Cardiac fibroblast (primary cell): ENCODE measurements around the gene ING4.
"Not testable (repeated sequence)": the region's sequence is repeated elsewhere in the genome, so short reads cannot be mapped to it uniquely, and the experiment has no call there.

Source experiments
- DNase-seq, 2 donors: peaks; one replicate each; pipeline versions ENCODE4 v3.0.0 to v3.0.0-alpha.2; 2010; ENCODE audit warnings: low read depth in 2 of 2
- H3K4me3 ChIP-seq, 2 donors: replicated peaks in 1 of 2; 1 replicate in 1 of 2; 2 replicates in 1 of 2; pipeline ENCODE4 v1.5.1; 2011; ENCODE audit warnings: low read depth in 2 of 2, low read length in 2 of 2, mild to moderate bottlenecking in 2 of 2, moderate library complexity in 1 of 2
- TF ChIP-seq, protein P1 (sequence below): IDR thresholded peaks from one replicate; pipeline ENCODE4 v1.5.1; 2011; ENCODE audit warnings: low read depth, mild to moderate bottlenecking, low read length, inconsistent platforms

The ING4 gene

DNA sequence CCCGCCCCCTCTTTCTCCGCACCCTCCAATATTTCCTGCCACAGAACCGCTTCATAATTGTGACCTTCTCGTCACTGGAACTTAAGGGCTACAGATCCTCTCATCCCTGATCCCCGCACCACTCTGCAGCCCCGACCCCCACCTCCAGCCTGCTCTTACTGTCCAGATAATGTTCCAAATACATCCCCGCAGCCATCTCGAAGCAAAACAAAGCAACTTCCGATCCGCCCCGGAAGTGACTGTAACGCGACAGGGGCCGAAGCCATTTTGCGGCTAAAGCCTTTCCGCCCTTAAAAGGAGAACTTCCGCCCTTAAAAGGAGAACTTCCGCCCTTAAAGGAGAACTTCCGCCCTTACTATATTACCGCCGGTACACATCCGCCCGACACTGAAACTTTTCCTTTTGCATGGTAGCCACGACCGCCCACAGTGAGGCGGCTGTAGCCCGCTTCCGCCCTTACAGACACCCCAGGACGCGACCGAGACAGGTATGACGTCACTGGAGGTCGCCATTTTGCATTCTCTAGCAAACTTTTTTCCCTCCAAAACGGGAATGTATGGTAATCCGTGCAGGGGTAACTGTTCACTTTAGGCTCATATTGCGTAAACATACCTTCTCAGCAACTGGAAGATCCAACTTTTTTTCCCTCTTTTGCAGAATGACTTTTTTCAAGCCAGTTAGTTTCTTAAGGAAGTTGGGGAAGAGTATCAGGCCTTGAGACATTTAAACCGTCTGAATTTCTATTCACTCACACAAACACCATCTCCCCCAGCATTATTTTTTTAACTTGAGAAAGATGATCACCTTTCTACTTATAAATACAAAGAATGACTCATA lies at the start of gene ING4:
TSS of gene ING4 (minus strand) at position 214 of the 837 bp plus-strand sequence. CDS start at position 196, 18 bp downstream.
- DNase-seq: peak; percentile 100
- TF ChIP-seq, protein P1, sequence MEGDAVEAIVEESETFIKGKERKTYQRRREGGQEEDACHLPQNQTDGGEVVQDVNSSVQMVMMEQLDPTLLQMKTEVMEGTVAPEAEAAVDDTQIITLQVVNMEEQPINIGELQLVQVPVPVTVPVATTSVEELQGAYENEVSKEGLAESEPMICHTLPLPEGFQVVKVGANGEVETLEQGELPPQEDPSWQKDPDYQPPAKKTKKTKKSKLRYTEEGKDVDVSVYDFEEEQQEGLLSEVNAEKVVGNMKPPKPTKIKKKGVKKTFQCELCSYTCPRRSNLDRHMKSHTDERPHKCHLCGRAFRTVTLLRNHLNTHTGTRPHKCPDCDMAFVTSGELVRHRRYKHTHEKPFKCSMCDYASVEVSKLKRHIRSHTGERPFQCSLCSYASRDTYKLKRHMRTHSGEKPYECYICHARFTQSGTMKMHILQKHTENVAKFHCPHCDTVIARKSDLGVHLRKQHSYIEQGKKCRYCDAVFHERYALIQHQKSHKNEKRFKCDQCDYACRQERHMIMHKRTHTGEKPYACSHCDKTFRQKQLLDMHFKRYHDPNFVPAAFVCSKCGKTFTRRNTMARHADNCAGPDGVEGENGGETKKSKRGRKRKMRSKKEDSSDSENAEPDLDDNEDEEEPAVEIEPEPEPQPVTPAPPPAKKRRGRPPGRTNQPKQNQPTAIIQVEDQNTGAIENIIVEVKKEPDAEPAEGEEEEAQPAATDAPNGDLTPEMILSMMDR: no peak
- peak within 1 kb of the TSS; percentile 75 to 85 for H3K4me3 ChIP-seq

DNA sequence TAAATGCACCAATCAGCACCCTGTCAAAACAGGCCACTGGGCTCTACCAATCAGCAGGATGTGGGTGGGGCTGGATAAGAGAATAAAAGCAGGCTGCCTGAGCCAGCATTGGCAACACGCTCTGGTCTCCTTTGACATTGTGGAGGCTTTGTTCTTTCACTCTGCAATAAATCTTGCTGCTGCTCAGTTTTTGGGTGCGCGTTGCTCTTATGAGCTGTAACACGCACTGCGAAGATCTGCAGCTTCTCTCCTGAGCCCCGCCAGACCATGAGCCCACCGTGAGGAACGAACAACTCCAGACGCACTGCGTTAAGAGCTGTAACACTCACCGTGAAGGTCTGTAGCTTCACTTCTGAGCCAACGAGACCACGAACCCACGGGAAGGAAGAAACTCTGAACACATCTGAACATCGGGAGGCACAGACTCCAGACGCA lies 46.1 kb upstream of the ING4 start:
- no peak overlapping the region for H3K4me3 ChIP-seq
- DNase-seq: no peak
- TF ChIP-seq, protein P1: no peak

DNA sequence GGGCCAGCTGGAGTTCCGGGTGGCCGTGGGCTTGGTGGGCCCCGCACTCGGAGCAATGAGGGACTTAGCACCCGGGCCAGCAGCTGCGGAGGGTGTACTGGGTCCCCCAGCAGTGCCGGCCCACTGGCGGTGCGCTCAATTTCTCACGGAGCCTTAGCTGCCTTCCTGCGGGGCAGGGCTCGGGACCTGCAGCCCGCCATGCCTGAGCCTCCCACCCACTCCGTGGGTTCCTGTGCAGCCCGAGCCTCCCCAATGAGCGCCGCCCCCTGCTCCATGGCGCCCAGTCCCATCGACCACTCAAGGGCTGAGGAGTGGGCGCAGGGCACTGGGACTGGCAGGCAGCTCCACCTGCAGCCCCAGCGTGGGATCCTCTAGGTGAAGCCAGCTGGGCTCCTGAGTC lies 45.4 kb upstream of the ING4 start:
- not testable (repeated sequence) for DNase-seq, H3K4me3 ChIP-seq

DNA sequence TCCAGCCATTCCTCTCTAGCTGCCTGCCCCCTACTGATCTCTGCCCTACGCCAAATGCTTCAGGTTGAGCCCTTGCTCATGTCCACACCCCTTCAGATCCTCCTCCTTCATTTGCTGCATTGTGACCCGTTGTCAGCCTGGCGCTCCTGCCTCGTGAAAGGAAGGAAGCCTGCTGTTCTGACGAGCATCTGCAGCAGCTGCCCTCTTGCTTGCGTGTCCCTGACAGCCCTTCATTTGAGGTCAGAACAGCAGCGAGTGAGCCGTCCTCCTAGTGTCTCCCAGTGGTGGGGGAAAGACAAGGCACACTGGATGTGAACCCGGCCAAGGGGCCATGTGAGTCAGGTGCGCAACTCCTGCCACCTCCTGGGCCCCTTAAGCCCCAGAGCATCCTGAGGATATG lies 40.7 kb upstream of the ING4 start:
- TF ChIP-seq, protein P1: no peak
- no peak overlapping the region for H3K4me3 ChIP-seq
- no peak for DNase-seq

DNA sequence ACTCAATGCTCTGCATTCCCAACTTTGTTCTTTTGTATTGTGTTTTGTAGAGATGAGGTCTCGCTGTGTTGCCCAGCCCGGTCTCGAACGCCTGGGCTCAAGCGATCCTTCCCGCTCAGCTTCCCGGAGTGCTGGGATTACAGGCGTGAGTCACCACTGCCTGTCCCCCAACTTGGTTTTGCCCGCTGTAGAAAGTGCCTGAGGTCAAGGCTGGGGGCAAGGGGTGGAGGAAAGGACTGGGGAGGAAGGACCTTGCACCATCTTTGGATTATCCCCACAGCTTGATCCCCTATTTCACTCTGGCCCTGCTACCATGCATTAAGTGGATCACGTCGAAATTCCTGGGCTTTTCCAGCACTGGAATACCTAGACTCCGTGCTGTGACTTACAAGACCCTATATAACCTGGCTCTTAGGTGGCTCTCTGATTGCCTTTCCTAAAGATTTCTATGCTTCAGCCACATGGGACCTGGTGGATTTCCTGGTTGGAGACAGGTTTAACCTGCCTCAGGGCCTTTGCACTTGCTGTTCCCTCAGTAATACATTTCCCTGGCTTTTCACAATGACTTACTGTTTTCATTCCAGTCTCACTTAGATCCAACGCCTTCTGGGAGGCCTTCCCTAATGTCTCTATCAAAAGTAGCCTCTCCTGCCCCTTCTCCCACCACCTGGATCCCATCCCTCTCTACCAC lies 38.3 kb upstream of the ING4 start:
- DNase-seq: no peak
- peak overlapping the region; percentile 31 to 42 for H3K4me3 ChIP-seq
- TF ChIP-seq, protein P1: no peak

DNA sequence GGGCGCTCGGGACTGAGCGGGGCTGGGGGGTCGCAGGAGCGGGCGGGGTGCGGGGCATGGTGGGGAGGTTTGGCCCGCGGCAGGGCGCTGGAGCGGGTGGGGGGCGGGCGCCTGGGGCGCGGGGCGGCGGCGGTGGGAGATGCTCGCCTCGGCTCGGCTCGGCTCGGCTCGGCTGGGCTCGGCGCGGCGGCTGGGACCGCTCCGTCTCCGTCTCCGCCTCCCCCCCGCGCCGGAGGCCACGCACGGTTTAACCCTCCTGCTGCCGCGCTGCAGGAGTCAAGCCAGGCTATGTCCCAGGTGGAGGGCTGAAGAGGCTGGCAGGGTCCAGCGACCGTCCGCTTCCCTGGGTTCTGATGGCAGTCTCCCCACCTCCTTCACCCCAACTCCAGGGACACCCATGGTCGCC lies 37.7 kb upstream of the ING4 start, which contains the start of gene PIANP:
TSS of gene PIANP (minus strand) at position 170 of the 406 bp plus-strand sequence. CDS start 2,754 bp downstream, outside the sequence.
- TF ChIP-seq, protein P1: no peak
- peak in 1 of 2 donors; percentile 24 for DNase-seq
- H3K4me3 ChIP-seq: peak within 1 kb of the TSS; percentile 35 to 42
